NAMALWA (cell line): ENCODE results near the gene ELN.

Experiments
- DNase-seq: peaks from one replicate; pipeline ENCODE4 v3.0.0-alpha.2; 2015; ENCODE audit warnings: low spot score

Gene ELN

GRCh38 chr7:74094224-74095101 lies 66.5 kb downstream of the ELN start:
- peak; percentile 91 for DNase-seq

DNA sequence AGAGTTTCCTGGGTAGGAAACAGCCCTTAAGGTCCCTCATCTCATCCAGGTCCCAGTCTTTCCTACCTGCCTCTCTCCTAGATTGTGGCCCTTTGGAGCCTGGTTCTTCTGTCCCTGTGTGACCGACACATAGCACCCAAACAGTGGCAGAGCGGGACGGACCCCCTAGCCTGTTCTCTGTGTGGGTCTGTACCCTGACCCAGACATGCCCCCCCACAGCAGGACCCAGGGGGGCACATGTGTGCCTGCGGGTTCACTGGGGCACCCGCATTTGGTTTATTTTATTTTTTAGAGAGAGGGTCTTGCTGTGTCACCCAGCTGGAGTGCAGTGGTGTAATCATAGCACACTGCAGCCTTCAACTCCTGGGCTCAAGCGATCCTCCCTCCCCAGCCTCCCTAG lies 67.2 kb downstream of the ELN start:
- DNase-seq: no peak

GRCh38 chr7:74097937-74098614 lies 70.1 kb downstream of the ELN start:
- no peak for DNase-seq

GRCh38 chr7:74099031-74099430 lies 71.1 kb downstream of the ELN start:
- no peak for DNase-seq

- DNase-seq: peak; percentile 100
These were observed 73.2 kb downstream of the ELN start for GRCh38 chr7:74101061-74101681.

GRCh38 chr7:74103219-74103772 lies 75.3 kb downstream of the ELN start:
- DNase-seq: no peak

DNA sequence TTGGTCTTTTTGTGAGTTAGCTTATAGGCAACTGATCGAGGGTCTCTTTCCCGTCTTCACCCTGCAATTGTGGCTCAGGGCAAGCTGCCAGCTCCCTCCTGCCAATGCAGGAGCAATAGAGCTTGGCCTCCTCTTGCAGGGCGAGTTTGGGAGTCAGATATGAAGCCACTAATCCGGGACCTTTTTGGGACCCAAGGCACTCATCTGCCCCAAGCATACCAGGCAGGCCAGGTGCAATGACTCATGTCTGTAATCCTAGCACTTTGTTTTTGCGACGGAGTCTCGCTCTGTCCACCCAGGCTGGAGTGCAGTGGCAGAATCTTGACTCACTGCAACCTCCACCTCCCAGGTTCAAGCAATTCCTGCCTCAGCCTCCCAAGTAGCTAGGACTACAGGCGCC lies 76.7 kb downstream of the ELN start:
- no peak for DNase-seq

GRCh38 chr7:74105992-74106391 lies 78.0 kb downstream of the ELN start:
- no peak for DNase-seq

DNA sequence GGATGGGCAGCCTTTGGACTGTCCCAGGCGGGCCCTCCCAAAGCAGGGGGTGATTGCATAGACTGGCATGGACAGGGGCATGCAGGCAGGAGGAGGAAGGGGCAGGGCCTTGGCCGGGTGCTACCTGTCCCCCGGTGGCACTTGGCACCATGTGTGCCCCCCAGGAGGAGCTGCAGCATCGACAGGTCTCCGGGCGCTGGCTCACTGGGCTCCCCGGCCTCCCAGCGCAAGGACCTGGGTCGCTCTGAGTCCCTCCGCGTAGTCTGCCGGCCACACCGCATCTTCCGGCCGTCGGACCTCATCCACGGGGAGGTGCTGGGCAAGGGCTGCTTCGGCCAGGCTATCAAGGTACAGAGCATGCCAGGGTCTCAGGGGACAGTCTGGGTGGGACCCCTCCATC lies 78.9 kb downstream of the ELN start:
- DNase-seq: no peak

DNA sequence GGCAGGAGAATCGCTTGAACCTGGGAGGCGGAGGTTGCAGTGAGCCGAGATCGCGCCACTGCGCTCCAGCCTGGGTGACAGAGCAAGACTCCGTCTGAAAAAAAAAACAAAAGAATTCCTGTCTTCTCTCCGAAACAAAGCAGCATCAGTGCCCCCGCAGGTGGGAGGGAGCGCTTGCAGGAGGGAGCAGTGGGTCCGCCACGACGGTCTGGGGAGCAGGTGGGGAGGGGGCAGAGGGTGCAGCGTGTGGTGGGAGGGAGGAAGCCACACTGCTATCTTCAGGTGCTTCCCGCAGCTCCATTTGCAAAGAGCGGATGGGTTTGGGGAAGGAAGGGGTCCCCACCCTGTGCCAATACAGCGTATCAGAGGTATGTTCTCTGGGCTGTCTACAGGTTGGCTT lies 87.4 kb downstream of the ELN start:
- no peak for DNase-seq

DNA sequence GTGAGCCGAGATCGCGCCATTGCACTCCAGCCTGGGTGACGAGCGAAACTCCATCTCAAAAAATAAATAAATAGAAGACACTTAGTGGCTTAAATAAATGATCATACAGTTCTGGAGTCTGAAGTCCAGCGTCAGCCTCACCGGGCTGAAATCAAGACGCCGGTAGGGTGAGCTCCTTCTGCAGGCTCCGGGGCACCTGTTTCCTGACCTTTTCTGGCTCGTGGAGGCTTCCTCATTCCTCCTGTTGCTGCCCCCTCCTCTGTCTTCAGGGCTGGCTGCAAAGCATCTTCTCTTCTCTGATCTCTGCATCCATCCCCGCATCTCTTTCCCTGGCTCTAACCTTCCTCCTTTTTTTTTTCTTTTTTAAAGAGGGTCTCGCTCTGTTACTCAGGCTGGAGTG lies 88.4 kb downstream of the ELN start:
- no peak for DNase-seq
